Psoas muscle (tissue), 8 donors: Measurements from ENCODE around the gene ARHGEF9. TPM values are rescaled to one million over a fixed set of nuclear protein-coding genes. Genes with fewer than 3 reads are reported as not detected.
A peak's percentile ranks its signal among the peaks of the same experiment; 100 is the strongest.

ENCODE experiments used
- ATAC-seq, 4 donors: fragments of 200-7000 bp; cut with Tn5 transposase; one replicate each; pipeline ENCODE4 v1.9.1; 2020; ENCODE audit warnings: moderate library complexity in 3 of 4, mild to moderate bottlenecking in 2 of 4
- DNase-seq, 2 donors: peaks; one replicate each; pipeline ENCODE4 v3.0.0-alpha.2; 2020
- H3K27ac ChIP-seq: fragments of 200-600 bp; one replicate; pipeline ENCODE4 v1.8.0; 2022
- H3K27me3 ChIP-seq, 3 donors: fragments of 200-600 bp in 1 of 3; one replicate each; pipeline versions ENCODE4 v1.6.1 to v1.8.0; 2013 to 2022; ENCODE audit warnings: low read length in 2 of 3, mild to moderate bottlenecking in 2 of 3, moderate library complexity in 1 of 3; ENCODE audit not compliant: insufficient read depth in 3 of 3
- H3K36me3 ChIP-seq, 2 donors: fragments of 200-600 bp in 1 of 2; one replicate each; pipeline versions ENCODE4 v1.6.1 to v1.8.0; 2013 to 2022; ENCODE audit warnings: low read depth in 1 of 2, mild to moderate bottlenecking in 1 of 2, moderate library complexity in 1 of 2; ENCODE audit not compliant: insufficient read depth in 1 of 2
- H3K4me1 ChIP-seq: fragments of 200-600 bp; one replicate; pipeline ENCODE4 v1.8.0; 2022
- H3K4me3 ChIP-seq: fragments of 200-600 bp; one replicate; pipeline ENCODE4 v1.8.0; 2022; ENCODE audit warnings: mild to moderate bottlenecking
- H3K9me3 ChIP-seq: fragments of 200-600 bp; one replicate; pipeline ENCODE4 v1.8.0; 2022
- CTCF ChIP-seq: fragments of 200-600 bp; IDR thresholded peaks from one replicate; pipeline ENCODE4 v1.8.0; 2022; ENCODE audit warnings: antibody characterized with exemption
- WGBS, 3 donors: extraction: QIAGEN DNeasy Blood & Tissue Kit; methylation state at CpG; one replicate each; pipeline versions ENCODE4 v1.1.6 to v1.1.7; 2013; 5-methylcytosine and 5-hydroxymethylcytosine counted together
- intact Hi-C, 2 donors: fragments of 100-400 bp; cut with DNase I; formaldehyde crosslinking; loops; one replicate each; pipeline versions ENCODE4 v1.11.0 to v1.14.2; 2022
- polyA plus RNA-seq, 3 donors: library from polyadenylated mRNA; stranded (reverse); fragments of 200-250 nt; gene quantifications; one replicate each; pipeline ENCODE4 v1.2.3, GENCODE V29; 2013
- total RNA-seq, 4 donors: library from RNA; stranded (reverse); fragmentation: NEBNext Ultra II Directional in 2 of 4; extraction: Animal tissue kit (Norgen Biotek cat#: 25700) in 2 of 4; gene quantifications; one replicate each; pipeline versions ENCODE4 v1.2.1 to v1.2.4, GENCODE V29; 2021 to 2023
- donor health status: healthy with polysubstance abuse.
- donor health status: DM: no; HTN: no; CAD: no; lungs with moderate emphysema.
- donor health status: Bipolar disorder and iron deficiency.
- donor health status: healthy.
- donor health status: DM: yes; HTN: yes; CAD: no.
- donor health status: DM: no; HTN: no; CAD: no.
- donor health status: DM: no; HTN: no; CAD: no.
- donor health status: DM: yes; HTN: yes; CAD: no.

Gene ARHGEF9
- total and polyA plus RNA-seq, 7 donors: 1.6 to 9.4 (median 4.7) TPM

GRCh38 chrX:63718010-63718694, 66.9 kb downstream of the ARHGEF9 start:
- Histone ChIP-seq H3K9me3 (no peaks in the 10 kb centered on the region), H3K4me3 (no peak overlapping the region), H3K36me3 (no peaks in the 10 kb centered on the region), H3K27me3 (peaks cover 0 to under 1% (median 0%) of the 10 kb centered on the region in 3 donors), H3K4me1 (no peaks in the 10 kb centered on the region), H3K27ac (no peak overlapping the region)
- 26 to 72% (median 33%) methylated on average over 2 of the region's 2 CpGs for WGBS, 3 donors
- intact Hi-C loops: no loop called here
- ATAC-seq (no peak), DNase-seq (no peak)
- TF ChIP-seq CTCF: no peak

GRCh38 chrX:63713526-63713925, 71.5 kb downstream of the ARHGEF9 start:
- 31 to 59% (median 37%) methylated on average over 2 of the region's 2 CpGs for WGBS, 3 donors
- Histone ChIP-seq H3K27ac (no peak overlapping the region), H3K36me3 (no peaks in the 10 kb centered on the region), H3K9me3 (no peaks in the 10 kb centered on the region), H3K27me3 (no peaks in the 10 kb centered on the region), H3K4me1 (no peaks in the 10 kb centered on the region), H3K4me3 (no peak overlapping the region)
- TF ChIP-seq CTCF: no peak
- DNase-seq (no peak), ATAC-seq (peak in 1 of 4 donors; percentile 56)
- intact Hi-C loops: no loop called here

GRCh38 chrX:63708801-63709200, 76.2 kb downstream of the ARHGEF9 start:
- intact Hi-C loops: no loop called here
- Histone ChIP-seq H3K4me1 (no peaks in the 10 kb centered on the region), H3K36me3 (peaks cover 2 to 6% of the 10 kb centered on the region in 2 donors), H3K27me3 (no peaks in the 10 kb centered on the region), H3K9me3 (no peaks in the 10 kb centered on the region), H3K27ac (no peak overlapping the region), H3K4me3 (no peak overlapping the region)
- DNase-seq (no peak), ATAC-seq (no peak)
- 85 to 99% (median 92%) methylated on average over 2 of the region's 2 CpGs for WGBS, 3 donors
- no peak for TF ChIP-seq CTCF

GRCh38 chrX:63702556-63702955, 82.5 kb downstream of the ARHGEF9 start:
- no peaks in the 10 kb centered on the region for H3K4me1 ChIP-seq
- H3K4me3 ChIP-seq: no peak overlapping the region
- ATAC-seq: no peak
- 92 to 100% (median 100%) methylated on average over 1 of the region's 1 CpG for WGBS, 3 donors
- no peaks in the 10 kb centered on the region for H3K9me3 ChIP-seq
- intact Hi-C loops: no loop called here
- H3K27ac ChIP-seq: no peak overlapping the region
- H3K36me3 ChIP-seq: peaks cover 2 to 13% of the 10 kb centered on the region in 2 donors
- no peaks in the 10 kb centered on the region for H3K27me3 ChIP-seq
- DNase-seq: no peak
- no peak for TF ChIP-seq CTCF
